HG02571 (cell line): ENCODE measurements around the gene NEK2.
"Not testable (repeated sequence)": the region's sequence is repeated elsewhere in the genome, so short reads cannot be mapped to it uniquely, and the experiment has no call there.

Experiments
- ATAC-seq: cut with Tn5 transposase; IDR thresholded peaks from one replicate; pipeline ENCODE4 v1.9.1; 2021; ENCODE audit warnings: mild to moderate bottlenecking, moderate library complexity; ENCODE audit not compliant: unreplicated experiment

Gene NEK2

DNA sequence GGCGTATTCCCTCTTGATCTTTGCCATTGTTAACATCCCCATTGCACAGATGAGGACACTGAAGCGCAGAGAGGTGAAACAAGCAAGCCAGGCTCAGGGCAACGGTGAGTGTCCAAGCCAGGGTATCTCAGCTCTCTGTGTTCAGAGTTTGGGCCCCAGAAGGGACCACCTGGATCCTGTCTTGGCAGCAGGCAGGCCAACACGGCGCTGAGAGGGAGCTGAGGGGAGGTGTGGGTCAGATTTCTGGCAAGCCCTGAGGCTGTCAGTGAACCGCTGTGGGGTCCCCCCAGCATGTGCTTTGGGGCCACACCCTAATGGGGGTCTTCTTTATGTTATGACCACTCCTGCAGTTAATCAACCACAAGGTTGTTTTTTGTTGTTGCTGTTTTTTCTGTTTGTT is 23.1 kb downstream of the NEK2 start:
- ATAC-seq: no peak

DNA sequence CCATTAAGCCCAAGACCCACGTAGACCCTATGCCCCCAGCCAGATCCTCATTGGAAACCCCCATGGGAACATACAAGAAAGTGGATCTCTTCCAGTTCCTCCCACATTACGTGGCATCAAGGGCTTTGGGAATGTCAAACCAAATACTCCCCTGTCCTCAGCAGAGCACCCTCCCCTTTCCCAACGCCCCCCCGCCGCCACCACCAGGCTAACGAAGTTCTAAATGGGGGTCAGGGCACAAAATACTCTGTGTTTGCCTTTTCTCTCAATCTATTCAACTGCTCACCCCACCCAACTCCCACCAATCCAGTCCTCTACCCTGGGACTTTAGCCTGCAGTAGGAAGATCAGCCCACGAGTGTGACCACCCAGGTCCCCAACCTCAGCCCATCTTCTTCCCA is 24.5 kb downstream of the NEK2 start:
- ATAC-seq: no peak

- ATAC-seq: no peak
Measured at GRCh38 chr1:211648980-211649934, 26.2 kb downstream of the NEK2 start.

- ATAC-seq: no peak
Measured at GRCh38 chr1:211648336-211648735, 27.1 kb downstream of the NEK2 start.

GRCh38 chr1:211647711-211648121 is 27.7 kb downstream of the NEK2 start:
- ATAC-seq: no peak

- ATAC-seq: no peak
Measured at GRCh38 chr1:211646566-211646965, 28.9 kb downstream of the NEK2 start.

- ATAC-seq: not testable (repeated sequence)
Measured at GRCh38 chr1:211645601-211646000, 29.8 kb downstream of the NEK2 start.

DNA sequence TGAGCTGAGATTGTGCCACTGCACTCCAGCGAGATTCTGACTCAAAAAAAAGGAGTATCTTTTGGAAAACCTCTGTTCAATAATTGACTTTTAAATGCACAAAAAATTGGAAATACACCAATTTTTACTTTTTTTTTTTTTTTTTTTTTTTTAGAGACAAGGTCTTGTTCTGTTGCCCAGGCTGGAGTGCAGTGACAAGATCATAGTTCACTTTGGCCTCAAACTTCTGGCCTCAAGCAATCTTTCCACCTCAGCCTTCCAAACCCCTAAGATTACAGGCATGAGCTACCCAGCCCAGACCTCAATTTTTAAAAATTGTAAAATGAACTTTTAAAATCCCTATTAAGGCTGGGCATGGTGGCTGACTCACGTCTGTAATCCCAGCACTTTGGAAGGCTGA is 30.8 kb downstream of the NEK2 start:
- ATAC-seq: no peak

GRCh38 chr1:211643324-211644212 is 31.9 kb downstream of the NEK2 start:
- no peak for ATAC-seq

DNA sequence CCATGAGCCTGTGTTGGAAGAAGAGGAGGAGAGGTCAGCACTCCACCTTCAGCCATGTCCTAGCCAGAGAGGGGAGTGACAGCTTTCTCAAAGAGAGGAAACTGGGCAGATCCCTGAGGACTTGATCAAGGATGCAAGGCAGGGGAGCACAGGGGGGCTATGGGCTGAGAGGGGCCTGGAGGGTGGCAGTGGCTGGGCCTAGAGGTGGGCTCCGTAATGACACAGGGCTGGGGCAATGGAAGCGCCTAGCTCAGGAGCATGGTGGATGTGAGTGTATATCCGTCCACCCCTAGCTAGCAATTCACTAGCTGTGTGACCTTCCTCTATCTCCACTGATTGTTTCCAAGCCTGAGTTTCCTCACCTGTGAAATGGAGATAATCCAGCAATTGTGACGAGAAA is 32.6 kb downstream of the NEK2 start:
- no peak for ATAC-seq

- no peak for ATAC-seq
Measured at GRCh38 chr1:211641942-211642341, 33.5 kb downstream of the NEK2 start.

GRCh38 chr1:211641044-211641800 is 34.2 kb downstream of the NEK2 start:
- ATAC-seq: no peak

- no peak for ATAC-seq
Measured at GRCh38 chr1:211640301-211640630, 35.2 kb downstream of the NEK2 start.

DNA sequence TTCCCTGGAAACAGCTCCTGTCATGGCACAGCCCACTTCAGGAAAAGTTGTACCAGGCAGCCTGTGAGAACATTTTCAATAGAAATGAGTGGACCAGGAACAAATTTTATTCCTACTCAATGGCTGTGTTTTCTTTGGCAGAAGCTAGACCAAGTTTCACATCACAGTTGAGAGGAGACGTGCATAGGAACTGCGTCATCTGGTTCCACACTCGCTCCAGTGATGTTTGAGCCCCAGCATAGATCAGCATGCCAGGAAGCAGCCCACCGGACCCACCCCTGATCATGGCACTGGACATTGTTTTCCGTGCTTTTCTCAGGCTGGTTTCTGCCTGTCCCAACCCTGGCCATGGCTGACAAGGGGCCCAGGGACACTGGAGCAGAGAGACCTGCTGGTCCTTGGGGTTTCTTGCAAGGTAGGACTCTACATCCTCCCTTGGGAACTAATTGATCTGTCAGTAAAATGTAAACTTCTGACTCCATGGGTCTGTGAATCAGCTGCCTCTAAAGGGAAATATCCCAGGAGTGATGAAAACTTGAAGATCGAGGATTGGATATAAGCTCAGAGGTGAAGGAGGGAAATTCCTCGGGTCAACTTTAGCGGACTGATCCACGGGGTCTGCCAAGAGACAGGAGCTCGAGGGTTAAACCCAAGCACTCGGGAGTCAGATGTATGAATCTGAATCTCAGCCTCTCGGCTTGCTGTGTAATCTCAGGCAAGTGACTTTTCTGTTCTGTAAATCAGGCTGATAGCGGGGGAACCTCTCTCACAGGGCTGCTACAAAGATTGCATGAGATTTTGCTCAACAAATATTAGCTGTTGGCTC is 35.7 kb downstream of the NEK2 start:
- ATAC-seq: no peak

DNA sequence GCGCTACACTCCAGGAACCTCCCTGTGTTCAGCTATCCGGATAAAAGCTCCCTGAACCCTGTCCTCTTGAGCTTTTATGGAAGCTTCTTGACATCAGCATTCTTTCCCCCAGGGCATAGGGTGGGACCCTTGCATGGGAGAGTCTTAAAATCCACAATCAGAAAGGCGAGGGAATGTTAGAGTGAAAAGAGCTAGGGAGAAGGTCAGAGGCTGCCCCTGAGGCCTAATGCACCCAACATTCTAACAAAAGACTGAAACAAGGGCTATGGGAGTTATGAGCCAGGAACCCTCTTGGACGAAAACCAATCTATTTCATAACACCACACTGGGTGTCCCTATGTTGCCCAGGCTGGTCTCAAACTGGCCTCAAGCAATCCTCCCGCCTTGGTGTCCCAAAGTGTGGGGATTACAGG is 36.7 kb downstream of the NEK2 start:
- ATAC-seq: no peak

- ATAC-seq: no peak
Measured at GRCh38 chr1:211638246-211638645, 37.2 kb downstream of the NEK2 start.

DNA sequence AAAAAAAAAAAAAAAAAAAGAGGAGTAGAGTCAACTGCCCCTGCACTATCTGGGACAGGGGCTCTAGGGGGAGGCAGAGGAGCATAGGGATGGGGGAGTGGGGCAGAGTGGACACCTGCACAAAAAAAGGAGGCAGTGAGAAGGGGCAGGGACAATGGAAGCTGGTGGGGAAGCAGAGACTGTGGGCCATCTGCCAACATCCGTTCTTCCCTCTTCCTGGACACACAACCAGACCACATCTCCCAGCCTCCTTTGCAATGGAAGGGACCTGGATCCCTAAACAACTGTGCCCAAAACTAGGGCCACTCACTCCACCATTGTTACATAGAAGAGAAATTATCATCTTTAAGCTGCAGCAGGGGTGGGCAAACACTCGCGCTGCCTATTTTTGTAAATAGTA is 38.4 kb downstream of the NEK2 start:
- no peak for ATAC-seq

GRCh38 chr1:211636575-211637029 is 38.8 kb downstream of the NEK2 start:
- not testable (repeated sequence) for ATAC-seq

- ATAC-seq: no peak
Measured at GRCh38 chr1:211635597-211636205, 39.7 kb downstream of the NEK2 start.

DNA sequence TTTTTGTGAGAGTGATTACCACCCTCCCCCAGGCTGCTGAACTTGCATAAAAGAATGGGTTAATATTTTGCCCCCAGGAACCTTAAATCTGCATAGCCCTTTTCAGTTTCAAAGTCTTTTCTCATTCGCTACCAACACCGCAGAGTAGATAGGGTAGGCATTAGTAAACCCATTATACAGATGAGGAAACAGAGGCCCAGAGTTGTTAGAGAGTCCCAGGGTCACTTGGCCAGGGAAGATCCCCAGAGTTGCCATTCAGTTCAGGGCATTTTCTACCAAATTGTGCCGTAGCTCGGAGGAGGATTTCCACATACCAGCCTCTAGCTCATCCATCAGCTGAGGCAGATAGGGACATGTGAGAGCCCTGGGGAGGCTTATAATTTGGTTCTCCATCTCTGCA is 40.5 kb downstream of the NEK2 start:
- no peak for ATAC-seq
